ENCODE results near the gene TMEM108. TPM values are rescaled to one million over a fixed set of nuclear protein-coding genes. Genes with fewer than 3 reads are reported as not detected.

TMEM108 gene
- total RNA-seq, 1 experiment from 2014 or later: not detected

DNA sequence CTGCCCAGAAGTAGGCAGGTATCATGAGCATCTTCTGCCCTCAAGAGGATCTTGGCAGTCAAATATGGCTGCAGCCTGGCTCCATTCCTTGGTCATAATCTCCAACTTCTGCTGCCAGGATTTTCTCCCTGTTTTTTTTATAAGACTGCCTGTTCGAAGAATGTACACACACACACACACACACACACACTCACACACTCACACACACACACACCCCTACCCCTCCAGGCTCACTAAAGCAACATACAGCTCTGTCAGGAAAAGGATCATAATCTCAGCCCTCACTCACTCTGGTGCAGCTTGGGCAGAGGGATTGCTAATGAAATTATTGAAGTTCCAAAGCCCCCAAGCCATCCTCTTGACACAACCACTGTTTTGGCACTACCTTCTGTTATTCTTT is 232.4 kb downstream of the TMEM108 start:
- TF ChIP-seq, protein P1, sequence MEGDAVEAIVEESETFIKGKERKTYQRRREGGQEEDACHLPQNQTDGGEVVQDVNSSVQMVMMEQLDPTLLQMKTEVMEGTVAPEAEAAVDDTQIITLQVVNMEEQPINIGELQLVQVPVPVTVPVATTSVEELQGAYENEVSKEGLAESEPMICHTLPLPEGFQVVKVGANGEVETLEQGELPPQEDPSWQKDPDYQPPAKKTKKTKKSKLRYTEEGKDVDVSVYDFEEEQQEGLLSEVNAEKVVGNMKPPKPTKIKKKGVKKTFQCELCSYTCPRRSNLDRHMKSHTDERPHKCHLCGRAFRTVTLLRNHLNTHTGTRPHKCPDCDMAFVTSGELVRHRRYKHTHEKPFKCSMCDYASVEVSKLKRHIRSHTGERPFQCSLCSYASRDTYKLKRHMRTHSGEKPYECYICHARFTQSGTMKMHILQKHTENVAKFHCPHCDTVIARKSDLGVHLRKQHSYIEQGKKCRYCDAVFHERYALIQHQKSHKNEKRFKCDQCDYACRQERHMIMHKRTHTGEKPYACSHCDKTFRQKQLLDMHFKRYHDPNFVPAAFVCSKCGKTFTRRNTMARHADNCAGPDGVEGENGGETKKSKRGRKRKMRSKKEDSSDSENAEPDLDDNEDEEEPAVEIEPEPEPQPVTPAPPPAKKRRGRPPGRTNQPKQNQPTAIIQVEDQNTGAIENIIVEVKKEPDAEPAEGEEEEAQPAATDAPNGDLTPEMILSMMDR (IDR thresholded peaks at IDR 0.05; ENCODE audit: insufficient read depth in 1 of 2, low read depth in 1 of 2, low read length in 1 of 2, severe bottlenecking in 1 of 2, unreplicated experiment in 1 of 2): no peak
- H3K36me3 Mint-ChIP-seq (ENCODE audit: insufficient read depth, unreplicated experiment): no peaks in the 10 kb centered on the region
- Histone ChIP-seq H3K9me3 (no peaks in the 10 kb centered on the region), H3K4me3 (ENCODE audit: low read depth, low read length) (no peak overlapping the region), H3K4me1 (no peaks in the 10 kb centered on the region), H3K36me3 (ENCODE audit: control insufficient read depth, insufficient read depth, low read length) (no peaks in the 10 kb centered on the region), H3K27me3 (replicated peaks; ENCODE audit: control insufficient read depth, insufficient read depth, low read length) (no peaks in the 10 kb centered on the region)
- H3K27me3 Mint-ChIP-seq (ENCODE audit: insufficient read depth, unreplicated experiment): peaks cover 13% of the 10 kb centered on the region
- DNase-seq: no peak
- POLR2A ChIA-PET: no interaction called here
- no peaks in the 10 kb centered on the region for H3K9me3 Mint-ChIP-seq (ENCODE audit: unreplicated experiment)
- intact Hi-C loops (cut with micrococcal nuclease; ENCODE audit: unreplicated experiment): loop anchor here (5.0 kb wide), 2 partner anchors 112 to 228 kb away; no protein-coding TSS in a partner anchor
- CTCF ChIA-PET: no interaction called here
- H3K4me3 Mint-ChIP-seq (ENCODE audit: unreplicated experiment): no peak overlapping the region
- no peaks in the 10 kb centered on the region for H3K4me1 Mint-ChIP-seq (ENCODE audit: low read depth, unreplicated experiment)
- H3K27ac Mint-ChIP-seq (ENCODE audit: unreplicated experiment): no peak overlapping the region
- no TSS peak for BruUV-seq (replicated peaks)

DNA sequence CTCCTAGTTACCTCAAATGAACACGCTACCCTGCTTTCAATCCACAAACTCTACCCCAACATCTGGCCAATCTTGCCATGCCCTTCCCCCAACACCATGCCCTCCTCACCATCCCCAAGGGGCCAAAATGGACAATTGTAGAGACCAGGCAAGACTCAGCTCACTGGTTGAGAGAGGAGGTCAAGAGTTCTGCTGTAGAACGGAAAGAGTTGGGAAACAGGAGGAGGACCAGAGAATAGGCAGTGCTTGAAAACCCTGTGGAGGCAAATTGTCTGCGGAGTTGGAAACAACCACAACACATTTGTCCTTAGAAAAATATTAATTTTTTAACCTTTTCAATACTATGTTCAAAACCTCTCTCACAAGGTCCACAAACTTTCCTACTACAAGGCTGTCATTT is 232.9 kb downstream of the TMEM108 start:
- POLR2A ChIA-PET: no interaction called here
- TF ChIP-seq, protein P1 (IDR thresholded peaks at IDR 0.05; ENCODE audit: insufficient read depth in 1 of 2, low read depth in 1 of 2, low read length in 1 of 2, severe bottlenecking in 1 of 2, unreplicated experiment in 1 of 2): no peak
- no TSS peak for BruUV-seq (replicated peaks)
- no peak for DNase-seq
- Histone ChIP-seq H3K4me3 (ENCODE audit: low read depth, low read length) (no peak overlapping the region), H3K4me1 (no peaks in the 10 kb centered on the region), H3K36me3 (ENCODE audit: control insufficient read depth, insufficient read depth, low read length) (no peaks in the 10 kb centered on the region), H3K27me3 (replicated peaks; ENCODE audit: control insufficient read depth, insufficient read depth, low read length) (no peaks in the 10 kb centered on the region), H3K9me3 (no peaks in the 10 kb centered on the region)
- CTCF ChIA-PET: no interaction called here
- intact Hi-C loops (cut with micrococcal nuclease; ENCODE audit: unreplicated experiment): loop anchor here (5.0 kb wide), 2 partner anchors 111 to 229 kb away; no protein-coding TSS in a partner anchor
- no peaks in the 10 kb centered on the region for H3K4me1 Mint-ChIP-seq (ENCODE audit: low read depth, unreplicated experiment)
- H3K9me3 Mint-ChIP-seq (ENCODE audit: unreplicated experiment): no peaks in the 10 kb centered on the region
- no peak overlapping the region for H3K27ac Mint-ChIP-seq (ENCODE audit: unreplicated experiment)
- H3K27me3 Mint-ChIP-seq (ENCODE audit: insufficient read depth, unreplicated experiment): peaks cover 12% of the 10 kb centered on the region
- no peaks in the 10 kb centered on the region for H3K36me3 Mint-ChIP-seq (ENCODE audit: insufficient read depth, unreplicated experiment)
- H3K4me3 Mint-ChIP-seq (ENCODE audit: unreplicated experiment): no peak overlapping the region

DNA sequence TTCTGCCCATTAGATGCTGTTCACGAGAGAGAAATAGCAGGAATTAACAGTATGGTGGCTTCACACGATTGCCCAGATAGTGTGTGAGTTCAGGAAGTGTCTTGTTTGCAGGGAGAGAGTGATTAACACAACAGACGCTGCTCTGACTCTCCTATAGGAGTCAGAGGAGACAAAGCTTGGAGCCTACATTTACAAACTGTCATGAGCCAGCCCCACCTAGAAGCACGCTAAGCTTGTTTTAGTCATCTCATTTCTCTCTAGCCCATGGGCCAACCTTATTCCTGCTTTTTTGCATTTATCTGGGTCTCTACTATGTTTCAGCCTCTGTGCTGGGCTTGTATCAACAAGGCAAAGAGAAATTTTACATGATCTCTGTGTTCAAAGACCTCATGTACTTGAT is 233.3 kb downstream of the TMEM108 start:
- Mint-ChIP-seq H3K4me3 (ENCODE audit: unreplicated experiment) (no peak overlapping the region), H3K27ac (ENCODE audit: unreplicated experiment) (no peak overlapping the region), H3K36me3 (ENCODE audit: insufficient read depth, unreplicated experiment) (no peaks in the 10 kb centered on the region), H3K9me3 (ENCODE audit: unreplicated experiment) (no peaks in the 10 kb centered on the region), H3K27me3 (ENCODE audit: insufficient read depth, unreplicated experiment) (peaks cover 8% of the 10 kb centered on the region), H3K4me1 (ENCODE audit: low read depth, unreplicated experiment) (no peaks in the 10 kb centered on the region)
- ChIA-PET CTCF (no interaction called here), POLR2A (no interaction called here)
- no TSS peak for BruUV-seq (replicated peaks)
- TF ChIP-seq, protein P1 (IDR thresholded peaks at IDR 0.05; ENCODE audit: insufficient read depth in 1 of 2, low read depth in 1 of 2, low read length in 1 of 2, severe bottlenecking in 1 of 2, unreplicated experiment in 1 of 2): no peak
- intact Hi-C loops (cut with micrococcal nuclease; ENCODE audit: unreplicated experiment): loop anchor here (5.0 kb wide), 2 partner anchors 111 to 229 kb away; no protein-coding TSS in a partner anchor
- no peak overlapping the region for H3K4me3 ChIP-seq (ENCODE audit: low read depth, low read length)
- no peaks in the 10 kb centered on the region for H3K36me3 ChIP-seq (ENCODE audit: control insufficient read depth, insufficient read depth, low read length)
- no peaks in the 10 kb centered on the region for H3K9me3 ChIP-seq
- no peaks in the 10 kb centered on the region for H3K27me3 ChIP-seq (replicated peaks; ENCODE audit: control insufficient read depth, insufficient read depth, low read length)
- H3K4me1 ChIP-seq: no peaks in the 10 kb centered on the region
- no peak for DNase-seq

Measured in Caco-2 (cell line).